DMS53 (cell line): ENCODE measurements around the gene ST6GALNAC4.
"Not testable (repeated sequence)": the region's sequence is repeated elsewhere in the genome, so short reads cannot be mapped to it uniquely, and the experiment has no call there.

Source experiments
- DNase-seq: peaks from one replicate; lab custom pipeline; 2025; lab: John Stamatoyannopoulos, UW

The ST6GALNAC4 gene

GRCh38 chr9:127885508-127886281 is 31.1 kb downstream of the ST6GALNAC4 start:
- no peak for DNase-seq

DNA sequence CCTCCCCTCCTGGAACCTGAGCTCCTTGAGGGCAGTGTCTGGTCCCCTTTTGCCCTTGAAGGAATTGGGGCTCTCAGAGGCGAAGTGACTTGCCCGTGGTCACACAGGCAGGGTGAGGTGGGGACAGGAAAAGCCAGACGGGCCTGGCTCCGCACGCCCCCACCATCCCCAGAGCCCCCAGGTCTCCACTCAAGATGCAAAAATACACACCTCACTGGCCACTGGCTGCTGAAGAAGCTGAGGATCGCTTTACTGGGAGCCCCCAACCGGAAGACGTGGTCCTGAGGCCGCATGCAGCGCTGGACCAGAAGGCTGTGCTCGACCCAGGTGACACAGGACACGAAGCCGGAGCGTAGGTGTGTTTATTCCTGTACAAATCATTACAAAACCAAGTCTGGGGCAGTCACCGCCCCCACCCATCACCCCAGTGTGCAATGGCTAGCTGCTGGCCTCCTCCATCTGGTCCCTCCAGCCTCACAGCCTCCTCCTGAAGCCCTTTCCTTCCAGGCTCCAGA is 31.8 kb downstream of the ST6GALNAC4 start:
- no peak for DNase-seq

GRCh38 chr9:127884427-127884911 is 32.4 kb downstream of the ST6GALNAC4 start:
- no peak for DNase-seq

- DNase-seq: no peak
These were observed 32.9 kb downstream of the ST6GALNAC4 start for GRCh38 chr9:127883959-127884358.

- DNase-seq: not testable (repeated sequence)
These were observed 35.1 kb downstream of the ST6GALNAC4 start for GRCh38 chr9:127881715-127882114.

GRCh38 chr9:127880143-127880542 is 36.7 kb downstream of the ST6GALNAC4 start:
- no peak for DNase-seq

GRCh38 chr9:127878652-127879390 is 38.0 kb downstream of the ST6GALNAC4 start:
- no peak for DNase-seq

GRCh38 chr9:127878001-127878651 is 38.7 kb downstream of the ST6GALNAC4 start:
- DNase-seq: peak; percentile 70

- peak; percentile 88 for DNase-seq
These were observed 39.3 kb downstream of the ST6GALNAC4 start, which contains the start of gene AK1 for GRCh38 chr9:127877566-127877998. AK1 (minus strand) TSS chr9:127877675; CDS start chr9:127874617, 3,058 bp downstream.

DNA sequence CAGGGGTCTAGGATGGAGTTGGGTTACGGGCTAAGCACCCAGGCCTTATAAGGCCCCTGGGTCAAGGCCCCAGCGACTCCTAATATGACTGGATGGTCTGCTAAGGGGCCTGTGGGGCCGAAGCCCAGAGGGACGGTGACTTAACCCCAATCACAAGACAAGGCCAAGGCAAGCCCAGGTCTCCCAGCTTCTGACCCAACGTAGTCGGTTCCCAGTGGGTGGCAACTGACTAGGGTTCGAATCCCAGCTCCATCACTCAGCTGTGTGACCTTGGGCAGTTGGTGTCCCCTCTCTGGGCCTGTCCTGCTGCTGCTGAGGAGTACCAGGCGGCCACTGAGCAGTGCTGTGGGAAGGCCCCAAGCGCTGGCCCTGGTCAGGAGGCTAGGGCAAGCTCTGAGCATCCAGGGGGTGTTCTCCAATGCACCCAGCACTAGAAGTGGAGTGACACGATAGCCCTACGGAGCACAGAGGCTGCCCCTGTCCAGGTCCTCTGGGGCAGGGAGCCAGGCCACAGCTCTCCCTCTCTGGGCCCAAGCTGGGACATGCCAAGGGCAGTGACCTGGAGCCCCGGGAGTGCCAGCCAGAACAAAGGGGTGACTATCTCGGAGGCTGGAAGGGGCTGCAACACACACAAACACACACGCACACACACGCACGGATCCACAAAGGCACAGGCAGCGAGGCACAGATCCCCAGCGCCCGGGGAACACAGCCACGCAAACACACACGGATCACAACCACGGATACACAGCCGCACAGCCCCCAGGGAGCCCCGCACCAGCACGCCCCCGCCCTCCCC is 39.9 kb downstream of the ST6GALNAC4 start:
- DNase-seq: peak; percentile 70

- DNase-seq: no peak
These were observed 40.6 kb downstream of the ST6GALNAC4 start for GRCh38 chr9:127876026-127876763.

GRCh38 chr9:127875306-127875966 is 41.4 kb downstream of the ST6GALNAC4 start:
- no peak for DNase-seq

DNA sequence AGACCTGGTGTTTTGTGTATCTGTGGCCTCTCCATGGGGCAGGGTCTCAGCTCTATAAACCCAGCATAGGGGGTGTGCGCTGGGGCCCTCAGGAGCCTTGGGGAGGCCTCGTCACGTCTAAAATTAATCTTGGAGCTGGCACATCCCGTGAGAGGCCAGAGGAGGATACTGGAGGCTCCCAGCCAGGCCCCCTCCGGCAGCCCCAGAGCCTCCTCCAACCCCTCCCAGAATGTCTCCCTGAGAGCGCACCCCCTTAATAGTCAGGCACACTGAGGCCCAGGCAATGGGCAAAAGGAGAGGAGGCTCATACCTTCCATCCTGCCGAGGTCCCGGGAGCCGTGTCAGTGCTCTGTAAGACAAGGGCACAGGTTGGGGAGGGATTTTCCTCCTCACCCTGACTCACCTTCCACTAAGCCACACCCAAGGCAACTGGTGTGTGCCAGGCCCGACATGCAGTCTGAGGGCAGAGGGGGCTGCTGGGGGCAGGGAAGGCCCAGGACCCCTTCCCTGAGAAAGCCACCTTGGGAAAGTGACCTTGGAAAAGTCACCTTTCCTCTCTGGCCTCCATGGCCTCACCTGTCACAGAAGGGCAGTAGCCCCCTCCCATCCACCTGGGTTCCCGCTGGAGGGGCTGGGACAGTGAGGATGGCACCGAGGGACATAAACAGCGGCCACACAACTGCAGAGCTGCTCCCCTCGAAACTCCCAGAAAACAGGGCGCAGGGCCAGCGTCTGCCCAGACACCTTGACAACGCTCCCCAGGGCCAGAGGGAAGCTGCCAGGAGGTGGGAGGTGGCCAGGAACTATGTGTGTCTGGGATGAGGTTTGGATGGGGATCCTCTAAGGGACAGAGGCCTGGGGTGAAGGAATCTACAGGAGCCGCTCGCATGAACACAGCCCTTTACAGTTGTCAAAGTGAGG is 42.3 kb downstream of the ST6GALNAC4 start:
- DNase-seq: no peak

- DNase-seq: no peak
These were observed 43.0 kb downstream of the ST6GALNAC4 start for GRCh38 chr9:127873886-127874285.

- DNase-seq: no peak
These were observed 43.6 kb downstream of the ST6GALNAC4 start for GRCh38 chr9:127873223-127873691.

- DNase-seq: no peak
These were observed 44.2 kb downstream of the ST6GALNAC4 start for GRCh38 chr9:127872369-127873222.

DNA sequence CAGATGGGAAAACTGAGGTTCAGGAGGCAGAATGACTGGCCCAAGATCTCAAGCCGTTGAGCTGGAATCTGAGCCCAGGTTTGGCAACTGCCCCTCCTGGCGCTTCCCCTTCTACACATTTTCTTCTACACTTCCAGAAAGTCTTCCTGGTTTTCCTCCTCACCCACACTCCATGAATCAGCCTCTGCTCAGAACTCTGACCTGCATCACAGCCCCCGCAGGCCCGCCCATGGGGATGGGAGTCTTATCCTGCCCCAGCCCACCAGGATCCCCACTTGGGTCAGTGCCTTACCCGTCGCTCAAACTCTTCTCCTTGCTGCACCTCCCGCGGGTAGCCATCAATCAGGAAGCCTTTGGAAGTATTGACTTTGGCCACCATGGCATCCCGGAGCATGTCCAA is 45.3 kb downstream of the ST6GALNAC4 start:
- DNase-seq: no peak

GRCh38 chr9:127870887-127871286 is 46.0 kb downstream of the ST6GALNAC4 start:
- no peak for DNase-seq
